CD1c-positive myeloid dendritic cell (primary cell): ENCODE results near the gene SDR42E2.
"Not testable (repeated sequence)": the region's sequence is repeated elsewhere in the genome, so short reads cannot be mapped to it uniquely, and the experiment has no call there.

Experiments used
- DNase-seq: peaks from one replicate; pipeline ENCODE4 v3.0.0-alpha.2; 2016; ENCODE audit errors: extremely low spot score

Gene SDR42E2

GRCh38 chr16:22191532-22192260 lies 29.4 kb downstream of the SDR42E2 start:
- peak; percentile 29 for DNase-seq

GRCh38 chr16:22192261-22193062 lies 30.2 kb downstream of the SDR42E2 start:
- peak; percentile 73 for DNase-seq

- DNase-seq: no peak
Observed at GRCh38 chr16:22193063-22193411, 30.7 kb downstream of the SDR42E2 start.

GRCh38 chr16:22194707-22195444 lies 32.6 kb downstream of the SDR42E2 start:
- peak; percentile 74 for DNase-seq

- DNase-seq: no peak
Observed at GRCh38 chr16:22195445-22195694, 33.1 kb downstream of the SDR42E2 start.

GRCh38 chr16:22195695-22196558 lies 33.6 kb downstream of the SDR42E2 start:
- DNase-seq: peak; percentile 96

GRCh38 chr16:22196559-22197168 lies 34.4 kb downstream of the SDR42E2 start:
- DNase-seq: not testable (repeated sequence)

- peak; percentile 9 for DNase-seq
Observed at GRCh38 chr16:22198547-22199293, 36.4 kb downstream of the SDR42E2 start.

- no peak for DNase-seq
Observed at GRCh38 chr16:22202261-22202637, 39.9 kb downstream of the SDR42E2 start.

- no peak for DNase-seq
Observed at GRCh38 chr16:22203091-22203490, 40.8 kb downstream of the SDR42E2 start.

GRCh38 chr16:22204091-22204655 lies 41.9 kb downstream of the SDR42E2 start:
- no peak for DNase-seq

- no peak for DNase-seq
Observed at GRCh38 chr16:22205577-22206012, 43.3 kb downstream of the SDR42E2 start.

GRCh38 chr16:22206013-22206841 lies 43.9 kb downstream of the SDR42E2 start, which contains the start of gene EEF2K:
Gene EEF2K, plus strand, starts transcription at chr16:22206278. Its CDS starts 19,452 bp downstream, at chr16:22225730.
- DNase-seq: peak; percentile 91

GRCh38 chr16:22206842-22207714 lies 44.8 kb downstream of the SDR42E2 start:
- peak; percentile 93 for DNase-seq

GRCh38 chr16:22207715-22208360 lies 45.5 kb downstream of the SDR42E2 start:
- DNase-seq: no peak

GRCh38 chr16:22210285-22210684 lies 48.0 kb downstream of the SDR42E2 start:
- DNase-seq: no peak

- no peak for DNase-seq
Observed at GRCh38 chr16:22210854-22211253, 48.5 kb downstream of the SDR42E2 start.

- DNase-seq: no peak
Observed at GRCh38 chr16:22213236-22213635, 50.9 kb downstream of the SDR42E2 start.
